Mesendoderm (in vitro differentiated cells): ENCODE measurements around the gene NFATC1. TPM values are rescaled to one million over a fixed set of nuclear protein-coding genes. Genes with fewer than 3 reads are reported as not detected.

Experiments
- DNase-seq: peaks from one replicate; pipeline ENCODE4 v3.0.0; 2013
- H2AK5ac ChIP-seq: 2 replicates; pipeline ENCODE4 v1.6.1; 2013; ENCODE audit warnings: low read length, inconsistent platforms
- H2BK120ac ChIP-seq: 2 replicates; pipeline ENCODE4 v1.6.1; 2013; ENCODE audit warnings: low read depth, mild to moderate bottlenecking, low read length, moderate library complexity, mixed read lengths
- H2BK15ac ChIP-seq: replicated peaks from 2 replicates; pipeline ENCODE4 v1.6.1; 2013; ENCODE audit warnings: low read depth, mild to moderate bottlenecking, moderate library complexity
- H2BK5ac ChIP-seq: 2 replicates; pipeline ENCODE4 v1.6.1; 2013; ENCODE audit warnings: low read length, inconsistent platforms
- H3K18ac ChIP-seq: 2 replicates; pipeline ENCODE4 v1.6.1; 2013; ENCODE audit warnings: mild to moderate bottlenecking, low read length, mixed read lengths
- H3K23ac ChIP-seq: one replicate; pipeline ENCODE4 v1.6.1; 2013; ENCODE audit warnings: low read length
- H3K27ac ChIP-seq: 2 replicates; pipeline ENCODE4 v1.5.1; 2013; ENCODE audit warnings: low read depth, mild to moderate bottlenecking, inconsistent platforms, low read length, moderate library complexity
- H3K27me3 ChIP-seq: 2 replicates; pipeline ENCODE4 v1.6.1; 2013; ENCODE audit warnings: low read length, control low read depth, mild to moderate bottlenecking, inconsistent platforms; ENCODE audit not compliant: insufficient read depth, poor library complexity
- H3K36me3 ChIP-seq: 2 replicates; pipeline ENCODE4 v1.6.1; 2013; ENCODE audit warnings: low read length, inconsistent platforms; ENCODE audit not compliant: control insufficient read depth, insufficient read depth
- H3K4ac ChIP-seq: one replicate; pipeline ENCODE4 v1.6.1; 2013; ENCODE audit warnings: low read depth, mild to moderate bottlenecking, low read length, moderate library complexity
- H3K4me1 ChIP-seq: 2 replicates; pipeline ENCODE4 v1.6.1; 2013; ENCODE audit warnings: low read depth, low read length, inconsistent platforms; ENCODE audit not compliant: control insufficient read depth
- H3K4me2 ChIP-seq: 2 replicates; pipeline ENCODE4 v1.6.1; 2013; ENCODE audit warnings: low read length
- H3K4me3 ChIP-seq: 2 replicates; pipeline ENCODE4 v1.5.1; 2013; ENCODE audit warnings: mild to moderate bottlenecking, low read length
- H3K56ac ChIP-seq: one replicate; pipeline ENCODE4 v1.6.1; 2013; ENCODE audit warnings: low read length
- H3K79me1 ChIP-seq: 2 replicates; pipeline ENCODE4 v1.6.1; 2013; ENCODE audit warnings: low read length, inconsistent platforms
- H3K79me2 ChIP-seq: 2 replicates; pipeline ENCODE4 v1.6.1; 2013; ENCODE audit warnings: mild to moderate bottlenecking, low read length; ENCODE audit not compliant: control insufficient read depth, insufficient read depth
- H3K9ac ChIP-seq: 2 replicates; pipeline ENCODE4 v1.6.1; 2013; ENCODE audit warnings: low read length, inconsistent platforms
- H4K5ac ChIP-seq: one replicate; pipeline ENCODE4 v1.6.1; 2013; ENCODE audit warnings: low read length
- H4K8ac ChIP-seq: one replicate; pipeline ENCODE4 v1.6.1; 2013; ENCODE audit warnings: low read depth, mild to moderate bottlenecking, control low read depth, low read length, moderate library complexity
- WGBS: extraction: QIAGEN DNeasy Blood & Tissue Kit; methylation state at CpG from one replicate; pipeline ENCODE4 v1.1.7; 2013; ENCODE audit warnings: low lambda C conversion rate, missing lambda C conversion rate; ENCODE audit not compliant: insufficient coverage; ENCODE audit errors: extremely low coverage; 5-methylcytosine and 5-hydroxymethylcytosine counted together
- polyA plus RNA-seq, 2 experiments: library from polyadenylated mRNA; stranded (reverse); fragments of 200-250 nt; gene quantifications; one replicate each; pipeline ENCODE4 v1.2.3, GENCODE V29; 2013

NFATC1 gene
- polyA plus RNA-seq (2013, experiment 1 of 2) = 2.1 TPM
- 2.1 TPM for polyA plus RNA-seq (2013, experiment 2 of 2)

DNA sequence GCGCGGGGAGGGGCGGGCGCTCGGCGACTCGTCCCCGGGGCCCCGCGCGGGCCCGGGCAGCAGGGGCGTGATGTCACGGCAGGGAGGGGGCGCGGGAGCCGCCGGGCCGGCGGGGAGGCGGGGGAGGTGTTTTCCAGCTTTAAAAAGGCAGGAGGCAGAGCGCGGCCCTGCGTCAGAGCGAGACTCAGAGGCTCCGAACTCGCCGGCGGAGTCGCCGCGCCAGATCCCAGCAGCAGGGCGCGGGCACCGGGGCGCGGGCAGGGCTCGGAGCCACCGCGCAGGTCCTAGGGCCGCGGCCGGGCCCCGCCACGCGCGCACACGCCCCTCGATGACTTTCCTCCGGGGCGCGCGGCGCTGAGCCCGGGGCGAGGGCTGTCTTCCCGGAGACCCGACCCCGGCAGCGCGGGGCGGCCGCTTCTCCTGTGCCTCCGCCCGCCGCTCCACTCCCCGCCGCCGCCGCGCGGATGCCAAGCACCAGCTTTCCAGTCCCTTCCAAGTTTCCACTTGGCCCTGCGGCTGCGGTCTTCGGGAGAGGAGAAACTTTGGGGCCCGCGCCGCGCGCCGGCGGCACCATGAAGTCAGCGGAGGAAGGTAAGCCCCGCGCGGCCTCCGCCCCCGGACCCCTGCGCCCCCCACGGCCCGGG lies at the start of gene NFATC1:
Gene NFATC1, plus strand, starts transcription at position 170 of the 644 bp plus-strand sequence. Its CDS starts 295 bp downstream, at position 465.
- peak; percentile 86 for DNase-seq
- H3K23ac ChIP-seq = no peak within 1 kb of the TSS
- WGBS = no CpG with 5 or more reads among the region's 91 CpGs

DNA sequence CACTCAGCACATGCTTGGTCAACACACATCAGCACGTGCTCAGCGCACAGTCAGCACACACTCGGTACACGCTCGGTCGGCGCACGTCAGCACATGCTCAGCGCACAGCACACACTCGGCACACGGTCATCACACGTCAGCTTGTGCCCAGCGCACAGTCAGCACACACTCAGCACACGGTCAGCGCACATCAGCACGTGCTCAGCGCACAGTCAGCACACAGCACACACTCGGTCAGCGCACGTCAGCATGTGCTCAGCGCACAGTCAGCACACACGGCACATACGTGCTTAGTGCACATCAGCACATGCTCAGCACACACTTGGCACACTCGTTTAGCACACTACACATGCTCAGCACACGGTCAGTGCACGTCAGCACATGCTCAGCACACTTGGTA lies 49.7 kb upstream of the NFATC1 start:
- peaks cover 8% of the 10 kb centered on the region for H3K36me3 ChIP-seq

More for the DNA sequence above, at the start of gene NFATC1:
- peak within 1 kb of the TSS; percentile 17 for H3K27ac ChIP-seq
- H3K4me1 ChIP-seq = no peaks in the 10 kb centered on the region
- no peaks in the 10 kb centered on the region for H3K79me2 ChIP-seq
- peaks cover 50% of the 10 kb centered on the region for H3K27me3 ChIP-seq
- H3K4ac ChIP-seq = peak within 1 kb of the TSS; percentile 23
- H4K8ac ChIP-seq = no peak within 1 kb of the TSS
- H3K4me3 ChIP-seq = peak within 1 kb of the TSS; percentile 35
- H4K5ac ChIP-seq = no peak within 1 kb of the TSS
- H2BK15ac ChIP-seq = no peak within 1 kb of the TSS
- no peaks in the 10 kb centered on the region for H3K79me1 ChIP-seq
- no peak within 1 kb of the TSS for H2BK5ac ChIP-seq
- H3K9ac ChIP-seq = peak within 1 kb of the TSS; percentile 73
- peak within 1 kb of the TSS; percentile 54 for H3K4me2 ChIP-seq
- H2AK5ac ChIP-seq = no peak within 1 kb of the TSS
- no peaks in the 10 kb centered on the region for H3K36me3 ChIP-seq
- H3K56ac ChIP-seq = peak within 1 kb of the TSS; percentile 87
- H3K18ac ChIP-seq = peak within 1 kb of the TSS; percentile 98
- H2BK120ac ChIP-seq = no peak within 1 kb of the TSS

DNA sequence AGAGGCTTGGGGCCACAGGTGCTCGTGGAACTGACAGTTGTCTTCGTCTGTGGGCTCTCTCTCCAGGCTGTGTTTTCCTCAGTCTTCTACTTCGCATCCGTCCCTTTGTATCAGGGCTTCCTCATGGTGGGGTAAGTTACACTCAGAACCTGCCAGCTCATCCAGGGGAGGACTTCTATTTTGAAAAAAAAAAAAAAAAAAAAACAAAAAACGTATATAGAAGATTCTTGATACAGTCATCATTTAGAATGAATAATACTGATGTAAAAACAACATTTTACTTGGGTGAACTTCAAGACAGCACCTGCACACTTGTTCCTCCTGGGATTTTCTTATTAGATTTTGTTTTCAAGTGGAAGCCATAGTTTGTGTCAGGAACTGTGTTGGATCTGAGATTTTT lies 47.7 kb upstream of the NFATC1 start:
- Histone ChIP-seq H3K79me1 (no peaks in the 10 kb centered on the region), H3K36me3 (peaks cover 8% of the 10 kb centered on the region), H2AK5ac (no peak overlapping the region), H3K9ac (no peak overlapping the region), H4K5ac (no peak overlapping the region), H3K4ac (no peak overlapping the region), H3K18ac (no peak overlapping the region), H3K4me3 (no peak overlapping the region), H3K4me1 (no peaks in the 10 kb centered on the region), H3K27ac (no peak overlapping the region), H3K56ac (no peak overlapping the region), H3K27me3 (no peaks in the 10 kb centered on the region), H3K4me2 (no peak overlapping the region), H3K79me2 (no peaks in the 10 kb centered on the region), H2BK5ac (no peak overlapping the region), H4K8ac (no peak overlapping the region), H2BK120ac (no peak overlapping the region), H2BK15ac (no peak overlapping the region), H3K23ac (no peak overlapping the region)
- WGBS = no CpG with 5 or more reads among the region's 5 CpGs
- DNase-seq = no peak

More for the DNA sequence above, 49.7 kb upstream of the NFATC1 start:
- no peak for DNase-seq
- Histone ChIP-seq H3K4me3 (no peak overlapping the region), H2BK5ac (no peak overlapping the region), H2BK15ac (no peak overlapping the region), H3K4me2 (no peak overlapping the region), H3K27ac (no peak overlapping the region), H3K4me1 (no peaks in the 10 kb centered on the region), H3K79me2 (no peaks in the 10 kb centered on the region), H3K23ac (no peak overlapping the region), H4K5ac (no peak overlapping the region), H2BK120ac (no peak overlapping the region), H3K79me1 (no peaks in the 10 kb centered on the region), H3K56ac (no peak overlapping the region), H4K8ac (no peak overlapping the region), H3K27me3 (no peaks in the 10 kb centered on the region), H2AK5ac (no peak overlapping the region), H3K18ac (no peak overlapping the region), H3K4ac (no peak overlapping the region), H3K9ac (no peak overlapping the region)
- no CpG with 5 or more reads among the region's 26 CpGs for WGBS

DNA sequence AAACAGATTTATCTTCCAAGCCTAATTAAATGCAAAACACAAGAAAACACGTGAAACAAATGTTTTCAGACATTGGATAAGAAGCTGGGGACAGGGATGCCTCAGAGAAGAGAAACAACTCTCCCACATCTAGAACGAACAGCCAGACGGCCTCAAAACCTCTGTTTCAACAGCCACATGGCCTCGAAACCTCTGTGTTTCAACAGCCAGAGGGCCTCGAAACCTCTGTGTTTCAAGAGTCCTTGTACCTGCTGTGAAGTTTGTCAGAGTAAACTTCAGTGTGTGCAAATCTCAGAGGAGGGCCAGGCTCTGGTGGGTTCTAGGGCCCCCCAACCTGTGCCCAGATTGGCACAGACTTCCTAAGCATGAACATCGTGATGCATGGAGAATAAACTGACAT lies 43.3 kb upstream of the NFATC1 start:
- no peak overlapping the region for H3K9ac ChIP-seq
- H3K27me3 ChIP-seq = no peaks in the 10 kb centered on the region
- WGBS = no CpG with 5 or more reads among the region's 6 CpGs
- no peaks in the 10 kb centered on the region for H3K79me1 ChIP-seq
- no peak overlapping the region for H4K8ac ChIP-seq
- H2BK15ac ChIP-seq = no peak overlapping the region
- H3K23ac ChIP-seq = no peak overlapping the region
- H3K36me3 ChIP-seq = no peaks in the 10 kb centered on the region
- DNase-seq = no peak
- no peak overlapping the region for H2BK120ac ChIP-seq
- no peaks in the 10 kb centered on the region for H3K79me2 ChIP-seq
- no peak overlapping the region for H2BK5ac ChIP-seq
- H3K56ac ChIP-seq = no peak overlapping the region
- no peak overlapping the region for H3K4me2 ChIP-seq
- H3K4me1 ChIP-seq = no peaks in the 10 kb centered on the region
- H3K4me3 ChIP-seq = no peak overlapping the region
- H3K4ac ChIP-seq = no peak overlapping the region
- H4K5ac ChIP-seq = no peak overlapping the region
- no peak overlapping the region for H3K27ac ChIP-seq
- H3K18ac ChIP-seq = no peak overlapping the region
- H2AK5ac ChIP-seq = no peak overlapping the region

DNA sequence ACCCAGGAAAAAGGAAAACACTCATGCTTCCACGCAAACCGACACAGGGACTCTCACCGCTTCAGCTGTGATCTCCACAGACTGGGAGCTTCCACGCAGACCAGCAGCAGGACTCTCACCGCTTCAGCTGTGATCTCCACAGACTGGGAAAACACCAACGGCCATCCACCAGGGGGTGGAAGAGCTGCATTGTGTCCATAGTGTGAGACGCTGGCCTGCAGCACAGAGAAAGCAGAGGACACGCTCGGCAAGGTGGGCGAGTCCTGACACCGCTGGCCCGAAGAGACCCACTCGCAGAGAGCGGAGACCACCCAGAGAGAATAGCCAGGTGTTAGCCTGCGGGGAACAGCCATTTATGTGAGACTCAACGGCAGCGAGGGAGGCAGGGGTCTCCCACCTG lies 42.5 kb upstream of the NFATC1 start:
- WGBS = no CpG with 5 or more reads among the region's 17 CpGs
- peak; percentile 67 for DNase-seq
- H2BK120ac ChIP-seq = no peak overlapping the region

DNA sequence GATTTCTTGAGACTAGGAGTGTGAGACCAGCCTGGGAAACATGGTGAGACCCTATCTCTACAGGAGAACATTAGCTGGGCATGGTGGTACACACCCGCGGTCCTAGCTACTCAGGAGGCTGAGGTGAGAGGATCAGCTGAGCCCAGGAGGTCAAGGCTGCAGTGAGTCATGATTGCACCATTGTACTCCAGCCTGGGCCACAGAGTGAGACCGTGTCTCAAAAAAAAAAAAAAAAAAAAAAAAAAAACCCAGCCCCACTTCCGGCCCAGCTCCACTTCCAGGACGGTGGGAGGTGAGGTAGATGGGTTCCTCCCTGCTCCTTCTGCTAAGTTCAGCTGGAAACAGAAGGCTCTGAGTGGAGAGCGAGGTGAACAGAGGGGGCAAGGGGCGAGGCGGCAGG lies 41.4 kb upstream of the NFATC1 start:
- H3K23ac ChIP-seq = no peak overlapping the region
- no peak overlapping the region for H3K4me2 ChIP-seq
- no peak overlapping the region for H2BK5ac ChIP-seq
- H3K18ac ChIP-seq = no peak overlapping the region
- no peak overlapping the region for H3K4ac ChIP-seq
- H3K79me2 ChIP-seq = no peaks in the 10 kb centered on the region
- H2BK15ac ChIP-seq = no peak overlapping the region
- H3K4me3 ChIP-seq = no peak overlapping the region
- no peak overlapping the region for H4K5ac ChIP-seq
- H3K36me3 ChIP-seq = no peaks in the 10 kb centered on the region
- no peak overlapping the region for H4K8ac ChIP-seq
- no peak overlapping the region for H3K56ac ChIP-seq
- no CpG with 5 or more reads among the region's 8 CpGs for WGBS
- H3K79me1 ChIP-seq = no peaks in the 10 kb centered on the region
- no peak for DNase-seq
- no peaks in the 10 kb centered on the region for H3K4me1 ChIP-seq
- H2AK5ac ChIP-seq = no peak overlapping the region
- no peak overlapping the region for H2BK120ac ChIP-seq
- H3K27ac ChIP-seq = no peak overlapping the region
- H3K27me3 ChIP-seq = no peaks in the 10 kb centered on the region
- no peak overlapping the region for H3K9ac ChIP-seq

More for the DNA sequence above, 42.5 kb upstream of the NFATC1 start:
- no peak overlapping the region for H3K4ac ChIP-seq
- no peaks in the 10 kb centered on the region for H3K4me1 ChIP-seq
- no peak overlapping the region for H4K5ac ChIP-seq
- no peaks in the 10 kb centered on the region for H3K79me2 ChIP-seq
- H3K36me3 ChIP-seq = no peaks in the 10 kb centered on the region
- H3K18ac ChIP-seq = no peak overlapping the region
- no peak overlapping the region for H4K8ac ChIP-seq
- no peak overlapping the region for H2AK5ac ChIP-seq
- no peak overlapping the region for H3K9ac ChIP-seq
- H2BK15ac ChIP-seq = no peak overlapping the region
- no peak overlapping the region for H3K27ac ChIP-seq
- no peak overlapping the region for H3K4me3 ChIP-seq
- H2BK5ac ChIP-seq = no peak overlapping the region
- no peaks in the 10 kb centered on the region for H3K79me1 ChIP-seq
- no peak overlapping the region for H3K23ac ChIP-seq
- H3K56ac ChIP-seq = no peak overlapping the region
- H3K27me3 ChIP-seq = no peaks in the 10 kb centered on the region
- H3K4me2 ChIP-seq = no peak overlapping the region
